AG09319 (cell line): ENCODE results near the gene YTHDC2.

Experiments used
- DNase-seq: peaks from one replicate; pipeline ENCODE4 v3.0.0-alpha.2; 2010; ENCODE audit warnings: low read depth; ENCODE audit errors: extremely low read depth
- CTCF ChIP-seq: IDR thresholded peaks from 2 replicates; pipeline ENCODE4 v1.5.1; 2011; ENCODE audit warnings: low read depth, mild to moderate bottlenecking, inconsistent platforms, low read length, moderate library complexity

YTHDC2 gene

GRCh38 chr5:113612060-113612496 lies 98.6 kb downstream of the YTHDC2 start:
- no peak for DNase-seq
- TF ChIP-seq CTCF = peak; percentile 58

GRCh38 chr5:113614191-113614590 lies 100.7 kb downstream of the YTHDC2 start:
- DNase-seq = no peak
- no peak for TF ChIP-seq CTCF

- no peak for DNase-seq
- no peak for TF ChIP-seq CTCF
Observed at GRCh38 chr5:113615708-113616107, 102.2 kb downstream of the YTHDC2 start.

- DNase-seq = no peak
- no peak for TF ChIP-seq CTCF
Observed at GRCh38 chr5:113617191-113617796, 103.8 kb downstream of the YTHDC2 start.

GRCh38 chr5:113632996-113633395 lies 119.5 kb downstream of the YTHDC2 start:
- no peak for TF ChIP-seq CTCF
- DNase-seq = no peak

- TF ChIP-seq CTCF = no peak
- no peak for DNase-seq
Observed at GRCh38 chr5:113634957-113635356, 121.5 kb downstream of the YTHDC2 start.

GRCh38 chr5:113641715-113642114 lies 128.2 kb downstream of the YTHDC2 start:
- TF ChIP-seq CTCF = no peak
- DNase-seq = no peak
